Calu3 (cell line): ENCODE data around the gene LMF1. TPM values are rescaled to one million over a fixed set of nuclear protein-coding genes. Genes with fewer than 3 reads are reported as not detected.

Source experiments
- BruUV-seq: library from RNA; stranded (reverse); fragments of 400-500 nt; replicated peaks from 2 replicates; lab custom pipeline; 2021; lab: Mats Ljungman, UMichigan
- CTCF ChIA-PET: fragments of 300-600 bp; sonication (Branson Sonifier 250); formaldehyde crosslinking; loops from one replicate; lab custom pipeline; 2022; ENCODE audit warnings: antibody characterized with exemption; lab: Charles Lee
- DNase-seq: peaks from one replicate; pipeline ENCODE4 v3.0.0; 2022
- H3K27ac Mint-ChIP-seq: one replicate; pipeline ENCODE4 v1.8.0; 2022; ENCODE audit warnings: mixed read lengths; ENCODE audit not compliant: unreplicated experiment
- H3K27me3 Mint-ChIP-seq: one replicate; pipeline ENCODE4 v1.8.0; 2022; ENCODE audit warnings: mixed read lengths; ENCODE audit not compliant: unreplicated experiment
- H3K36me3 Mint-ChIP-seq: one replicate; pipeline ENCODE4 v1.8.0; 2022; ENCODE audit warnings: mild to moderate bottlenecking, moderate library complexity, mixed read lengths; ENCODE audit not compliant: insufficient read depth, unreplicated experiment
- H3K4me1 Mint-ChIP-seq: one replicate; pipeline ENCODE4 v1.8.0; 2022; ENCODE audit warnings: mild to moderate bottlenecking, low read depth, mixed read lengths; ENCODE audit not compliant: unreplicated experiment
- H3K4me3 Mint-ChIP-seq: one replicate; pipeline ENCODE4 v1.8.0; 2022; ENCODE audit warnings: mild to moderate bottlenecking, low read depth, moderate library complexity, mixed read lengths; ENCODE audit not compliant: unreplicated experiment
- H3K9me3 Mint-ChIP-seq: one replicate; pipeline ENCODE4 v1.8.0; 2022; ENCODE audit warnings: low read depth, mixed read lengths; ENCODE audit not compliant: unreplicated experiment
- CTCF ChIP-seq: fragments of 200-600 bp; IDR thresholded peaks from one replicate; pipeline ENCODE4 v1.8.0; 2022; ENCODE audit warnings: antibody characterized with exemption; ENCODE audit not compliant: unreplicated experiment
- intact Hi-C: fragments of 100-400 bp; cut with micrococcal nuclease; formaldehyde crosslinking; loops from one replicate; pipeline ENCODE4 v1.10.0; 2022; ENCODE audit not compliant: unreplicated experiment
- total RNA-seq: library from RNA; stranded (reverse); gene quantifications from 2 replicates; pipeline ENCODE4 v1.2.3, GENCODE V29; 2022

The LMF1 gene
- total RNA-seq, 1 experiment from 2014 or later = 31.9 TPM

GRCh38 chr16:808085-808386 lies 162.7 kb downstream of the LMF1 start:
- H3K9me3 Mint-ChIP-seq = no peaks in the 10 kb centered on the region
- CTCF ChIA-PET = no interaction called here
- H3K36me3 Mint-ChIP-seq = peaks cover 36% of the 10 kb centered on the region
- H3K4me1 Mint-ChIP-seq = peaks cover 8% of the 10 kb centered on the region
- H3K27me3 Mint-ChIP-seq = peaks cover 79% of the 10 kb centered on the region
- intact Hi-C loops = no loop called here
- peak overlapping the region; percentile 82 for H3K4me3 Mint-ChIP-seq
- TF ChIP-seq CTCF = no peak
- no TSS peak for BruUV-seq
- no peak for DNase-seq
- peak overlapping the region; percentile 75 for H3K27ac Mint-ChIP-seq

GRCh38 chr16:807347-808084 lies 163.3 kb downstream of the LMF1 start:
- Mint-ChIP-seq H3K4me1 (peaks cover 8% of the 10 kb centered on the region), H3K36me3 (peaks cover 38% of the 10 kb centered on the region), H3K4me3 (peak overlapping the region; percentile 82), H3K27me3 (peaks cover 79% of the 10 kb centered on the region), H3K9me3 (no peaks in the 10 kb centered on the region), H3K27ac (peak overlapping the region; percentile 75)
- no TSS peak for BruUV-seq
- CTCF ChIA-PET = interaction anchor here (0.7 to 1.1 kb wide), 3 partner anchors 12 to 617 kb away, joined by 3 to 5 read pairs (median 3); no protein-coding TSS in a partner anchor
- peak; percentile 98 for DNase-seq
- no peak for TF ChIP-seq CTCF
- intact Hi-C loops = no loop called here

GRCh38 chr16:805474-805873 lies 165.3 kb downstream of the LMF1 start:
- intact Hi-C loops = no loop called here
- CTCF ChIA-PET = no interaction called here
- H3K4me1 Mint-ChIP-seq = peaks cover 8% of the 10 kb centered on the region
- no peak overlapping the region for H3K4me3 Mint-ChIP-seq
- no peak for TF ChIP-seq CTCF
- peaks cover 54% of the 10 kb centered on the region for H3K36me3 Mint-ChIP-seq
- BruUV-seq = no TSS peak
- H3K9me3 Mint-ChIP-seq = no peaks in the 10 kb centered on the region
- DNase-seq = no peak
- peaks cover 77% of the 10 kb centered on the region for H3K27me3 Mint-ChIP-seq
- H3K27ac Mint-ChIP-seq = no peak overlapping the region

GRCh38 chr16:804193-805048 lies 166.4 kb downstream of the LMF1 start:
- no peak for TF ChIP-seq CTCF
- no TSS peak for BruUV-seq
- Mint-ChIP-seq H3K4me1 (peaks cover 8% of the 10 kb centered on the region), H3K27me3 (peaks cover 66% of the 10 kb centered on the region), H3K9me3 (no peaks in the 10 kb centered on the region), H3K27ac (no peak overlapping the region), H3K4me3 (no peak overlapping the region), H3K36me3 (peaks cover 54% of the 10 kb centered on the region)
- intact Hi-C loops = no loop called here
- CTCF ChIA-PET = no interaction called here
- no peak for DNase-seq
